ENCODE data around the gene ABCF3.

ABCF3 gene

DNA sequence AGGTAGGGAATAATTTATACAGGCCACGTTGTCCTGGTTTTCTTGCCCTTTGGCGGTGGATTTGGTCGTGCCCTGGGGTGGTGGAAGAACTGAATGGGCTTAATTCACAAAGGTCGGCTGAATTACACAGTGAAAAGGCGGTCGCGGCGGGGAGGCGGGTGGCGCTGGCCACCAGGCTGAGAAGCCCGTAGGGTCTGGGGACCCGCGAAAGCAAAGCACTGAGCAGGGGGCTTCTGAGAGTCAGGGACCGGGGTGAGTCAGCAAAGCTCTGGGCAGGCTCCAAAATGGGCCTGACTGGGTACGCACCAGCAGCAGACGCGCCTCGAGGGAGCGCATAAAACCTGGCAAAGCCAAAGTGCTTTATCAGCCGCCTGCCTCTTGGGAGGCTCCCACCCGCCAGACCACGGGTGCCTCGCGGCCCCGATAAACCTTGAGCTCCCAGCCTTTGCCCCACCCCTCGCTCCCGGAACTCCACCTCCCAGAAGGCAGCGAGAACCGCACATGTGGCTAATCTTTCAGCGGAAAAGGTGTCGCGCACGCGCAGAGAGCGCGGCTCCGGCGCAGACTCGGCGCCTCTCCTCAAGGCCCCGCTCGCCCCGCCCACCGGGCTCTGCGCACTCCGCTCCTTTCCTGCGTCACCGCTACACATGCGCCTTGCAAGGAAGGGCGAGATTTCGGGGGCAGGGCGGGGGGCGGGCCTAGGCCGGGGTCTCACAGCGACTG is 377 bp upstream of the ABCF3 start:
- peak; percentile 98 to 99 for DNase-seq (ENCODE audit: low read depth in 1 of 2, low spot score in 1 of 2)

DNA sequence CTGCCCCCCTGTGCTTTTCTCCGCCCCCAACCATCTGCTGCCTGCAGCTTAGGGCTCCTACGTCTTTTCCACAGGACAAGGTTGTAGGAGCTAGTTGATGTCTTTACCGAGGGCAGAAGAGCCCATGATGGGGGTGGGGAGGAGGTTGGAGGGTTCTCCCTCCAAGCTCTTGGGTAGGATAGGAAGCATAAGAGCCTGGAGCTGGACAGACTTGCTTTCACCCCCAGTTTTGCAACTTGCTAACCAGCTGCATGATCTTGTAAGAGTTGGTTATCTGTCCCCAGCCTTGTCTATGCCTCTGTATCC is 856 bp downstream of the ABCF3 start:
- DNase-seq (ENCODE audit: low read depth in 1 of 2, low spot score in 1 of 2) = no peak

DNA sequence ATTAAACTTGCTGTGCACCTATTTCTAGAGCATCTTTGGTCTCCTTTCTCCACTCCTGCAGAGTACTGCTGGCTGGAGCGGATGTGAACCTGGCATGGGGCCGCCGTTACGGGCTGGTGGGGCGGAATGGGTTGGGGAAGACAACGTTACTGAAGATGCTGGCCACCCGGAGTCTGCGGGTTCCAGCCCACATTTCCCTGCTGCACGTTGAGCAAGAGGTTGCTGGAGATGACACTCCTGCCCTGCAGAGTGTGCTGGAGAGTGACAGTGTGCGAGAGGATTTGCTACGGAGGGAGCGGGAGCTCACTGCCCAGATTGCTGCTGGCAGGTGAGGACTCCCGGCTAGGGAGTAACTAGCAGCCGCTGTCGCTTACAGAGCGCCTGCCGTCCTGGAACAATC is 2.1 kb downstream of the ABCF3 start:
- no peak for DNase-seq (ENCODE audit: low read depth in 1 of 2, low spot score in 1 of 2)

DNA sequence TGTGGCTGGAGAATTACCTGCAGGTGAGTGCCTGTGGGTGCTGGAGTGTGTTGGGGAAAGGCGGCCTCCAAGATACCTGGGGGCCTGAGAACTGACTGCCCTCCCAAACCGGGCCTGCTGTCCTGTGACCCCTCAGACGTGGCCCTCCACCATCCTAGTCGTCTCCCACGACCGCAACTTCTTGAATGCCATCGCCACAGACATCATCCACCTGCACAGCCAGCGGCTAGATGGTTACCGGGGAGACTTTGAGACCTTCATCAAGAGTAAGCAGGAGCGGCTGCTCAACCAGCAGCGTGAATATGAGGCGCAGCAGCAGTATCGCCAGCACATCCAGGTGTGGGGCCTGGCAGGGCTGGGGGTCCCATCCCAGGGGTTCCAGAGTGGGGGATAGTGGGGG is 3.4 kb downstream of the ABCF3 start:
- DNase-seq (ENCODE audit: low read depth in 1 of 2, low spot score in 1 of 2) = no peak

DNA sequence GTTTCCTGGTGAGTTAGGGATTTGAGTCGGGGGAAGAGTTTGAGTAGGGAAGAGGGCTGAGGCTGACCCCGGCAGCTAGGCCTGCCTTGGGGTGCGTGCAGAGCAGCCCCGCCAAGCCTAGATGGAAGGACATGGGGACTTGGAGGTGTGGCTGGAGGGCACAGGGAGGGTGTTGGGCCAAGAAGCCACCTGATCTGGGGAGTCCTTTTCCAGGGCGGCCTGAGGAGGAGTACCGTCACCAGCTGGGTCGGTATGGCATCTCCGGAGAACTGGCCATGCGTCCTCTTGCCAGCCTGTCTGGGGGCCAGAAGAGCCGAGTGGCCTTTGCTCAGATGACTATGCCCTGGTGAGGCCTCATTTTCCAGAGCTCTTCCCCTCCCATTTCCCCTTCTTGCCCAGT is 6.9 kb downstream of the ABCF3 start:
- no peak for DNase-seq (ENCODE audit: low read depth in 1 of 2, low spot score in 1 of 2)

DNA sequence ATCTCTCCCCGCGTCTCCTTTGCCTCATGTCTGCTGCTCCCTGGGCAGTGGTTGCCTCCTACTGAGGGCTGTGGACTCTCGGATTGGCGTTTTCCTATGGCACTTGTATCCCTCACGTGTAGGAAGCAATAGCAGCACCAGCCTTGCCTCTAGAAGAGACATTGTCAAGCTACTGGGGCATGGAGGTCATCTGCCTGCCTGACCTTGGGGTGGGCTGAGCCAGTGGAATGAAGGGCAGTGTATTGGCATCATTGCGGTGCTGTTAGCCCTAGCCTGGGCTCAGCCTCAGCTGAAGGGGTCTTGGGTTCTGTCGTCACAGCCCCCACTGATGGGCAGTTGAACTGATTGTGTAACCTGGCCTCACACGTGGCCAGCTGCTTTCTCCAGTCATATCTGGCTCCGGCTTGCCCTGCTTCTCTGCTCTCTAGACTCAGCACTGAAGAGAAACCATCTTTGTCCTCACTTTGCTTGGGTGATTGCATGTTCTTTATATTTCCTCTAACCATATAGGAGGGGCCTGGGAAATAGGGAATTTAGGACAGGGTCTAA is 8.1 kb downstream of the ABCF3 start:
- DNase-seq (ENCODE audit: low read depth in 1 of 2, low spot score in 1 of 2) = no peak

DNA sequence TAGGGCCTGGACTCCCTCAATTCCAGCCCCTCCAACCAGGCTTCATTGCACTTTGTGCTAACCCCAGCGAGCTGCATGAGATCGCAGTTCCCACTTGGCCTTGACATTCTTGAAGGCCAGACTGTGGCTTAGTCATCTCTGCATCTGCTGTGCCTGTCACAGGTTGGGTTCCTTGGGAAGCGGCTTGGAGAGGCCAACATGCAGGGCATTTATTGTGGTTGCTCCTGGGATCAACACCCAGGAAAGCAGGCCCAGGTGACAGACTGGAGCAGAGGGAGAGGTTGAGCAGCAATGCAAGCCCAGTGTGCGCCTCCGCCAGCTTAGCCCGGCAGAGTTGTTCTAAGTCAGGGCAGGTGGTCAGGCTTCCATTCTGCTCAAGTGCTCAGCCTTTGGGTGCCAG is 10.5 kb downstream of the ABCF3 start:
- no peak for DNase-seq (ENCODE audit: low read depth in 1 of 2, low spot score in 1 of 2)

DNA sequence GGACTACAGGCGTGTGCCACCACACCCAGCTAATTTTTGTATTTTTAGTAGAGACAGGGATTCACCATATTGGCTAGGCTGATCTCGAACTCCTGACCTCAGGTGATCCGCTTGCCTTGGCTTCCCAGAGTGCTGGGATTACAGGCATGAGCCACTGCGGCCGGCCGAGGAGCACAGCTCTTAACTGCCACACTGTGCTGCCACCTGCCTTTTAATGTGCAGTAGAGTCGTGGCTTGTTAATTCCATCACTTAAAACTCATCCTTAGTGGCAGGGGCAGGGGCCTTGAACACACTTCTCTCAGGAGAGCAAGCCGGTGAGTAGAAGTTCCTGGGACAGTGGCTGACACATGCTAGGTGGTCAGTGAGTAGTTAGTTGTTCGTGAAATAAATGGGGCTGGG is 12.5 kb downstream of the ABCF3 start:
- no peak for DNase-seq (ENCODE audit: low read depth in 1 of 2, low spot score in 1 of 2)

DNA sequence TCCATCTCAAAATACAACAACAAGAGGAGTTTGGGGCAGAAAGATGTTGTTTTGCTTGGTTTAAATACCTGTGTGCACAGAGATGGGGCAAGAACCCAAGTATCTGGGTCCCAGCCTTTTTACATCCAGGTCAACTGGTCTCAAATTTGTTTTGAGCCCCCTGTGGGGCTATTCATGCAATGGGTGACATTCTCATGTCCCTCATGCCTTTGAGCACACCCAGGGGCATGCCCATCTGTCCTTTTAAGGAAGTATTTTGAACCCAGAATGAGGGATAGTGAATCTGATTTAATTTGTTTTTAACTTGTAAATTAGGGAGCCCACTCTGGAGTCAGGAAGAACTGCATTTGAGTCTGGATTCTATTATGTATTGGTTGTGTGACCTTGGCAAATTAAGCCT is 14.8 kb downstream of the ABCF3 start:
- no peak for DNase-seq (ENCODE audit: low read depth in 1 of 2, low spot score in 1 of 2)

DNA sequence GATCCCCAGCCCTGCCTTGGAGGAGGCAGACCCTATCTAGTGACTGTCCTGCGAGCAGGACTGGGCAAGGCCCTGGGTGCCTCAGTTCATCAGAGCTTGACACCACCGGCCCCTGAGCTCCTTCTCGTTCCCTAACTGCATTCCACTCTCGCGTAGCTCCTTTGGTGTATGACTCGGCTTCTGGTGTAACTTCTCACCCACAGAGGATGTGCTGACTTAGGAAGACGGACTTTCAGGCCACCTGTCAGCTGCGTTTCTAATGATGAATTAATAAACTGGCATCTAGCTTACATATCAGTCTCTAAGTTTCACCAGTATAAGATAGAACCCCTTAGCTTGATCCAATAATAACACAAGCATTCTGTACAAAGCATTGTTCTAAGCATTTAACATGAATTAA is 17.5 kb downstream of the ABCF3 start:
- DNase-seq (ENCODE audit: low read depth in 1 of 2, low spot score in 1 of 2) = no peak

DNA sequence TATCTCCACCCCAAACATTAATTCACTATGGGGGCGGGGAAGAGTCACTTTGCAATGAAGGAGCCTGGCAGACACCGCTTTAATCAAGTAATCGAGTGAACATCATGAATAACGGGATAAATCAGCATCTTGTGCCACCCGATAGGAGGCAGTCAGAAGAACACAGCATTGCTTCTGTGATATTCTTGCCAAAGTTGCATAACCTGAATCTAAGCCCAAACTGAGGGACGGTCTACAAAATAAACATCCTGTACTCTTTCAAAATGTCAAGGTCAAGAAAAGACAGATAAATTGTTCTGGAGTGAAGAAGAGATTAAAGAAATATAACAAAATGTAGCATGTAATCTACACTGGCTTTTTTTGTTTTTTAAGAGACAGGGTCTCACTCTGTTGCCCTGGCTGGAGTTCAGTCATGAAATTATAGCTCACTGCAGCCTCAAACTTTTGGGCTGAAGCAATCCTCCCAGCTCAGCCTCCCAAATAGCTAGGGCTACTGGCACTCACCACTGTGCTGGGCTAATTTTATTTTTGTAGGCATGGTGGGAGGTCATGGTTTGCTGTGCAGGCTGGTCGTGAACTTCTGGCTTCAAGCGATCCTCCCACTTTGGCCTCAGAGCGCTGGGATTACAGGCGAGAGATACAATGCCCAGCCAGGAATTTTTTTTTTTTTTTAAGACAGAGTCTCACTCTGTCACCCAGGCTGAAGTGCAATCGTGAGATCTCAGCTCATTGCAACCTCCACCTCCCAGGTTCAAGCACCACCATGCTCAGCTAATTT is 23.3 kb downstream of the ABCF3 start:
- no peak for DNase-seq (ENCODE audit: low read depth in 1 of 2, low spot score in 1 of 2)

DNA sequence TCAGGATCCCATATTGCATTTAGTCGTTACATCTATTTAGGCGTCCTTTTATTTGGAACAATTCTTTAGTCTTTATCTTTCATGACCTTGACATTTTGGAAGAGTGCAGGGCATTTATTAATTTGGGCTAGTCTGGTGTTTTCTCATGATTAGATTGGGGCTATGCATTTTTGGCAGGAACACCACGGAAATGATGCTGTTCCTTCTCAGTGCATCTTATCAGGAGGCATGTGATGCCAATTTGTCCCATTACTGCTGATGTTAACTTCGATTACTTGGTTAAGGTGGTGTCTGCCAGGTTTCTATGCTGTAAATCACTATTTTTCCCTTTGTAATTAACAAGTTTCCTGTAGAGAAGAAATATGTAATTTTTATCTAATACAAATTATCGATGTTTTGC is 25.3 kb downstream of the ABCF3 start:
- DNase-seq (ENCODE audit: low read depth in 1 of 2, low spot score in 1 of 2) = no peak

DNA sequence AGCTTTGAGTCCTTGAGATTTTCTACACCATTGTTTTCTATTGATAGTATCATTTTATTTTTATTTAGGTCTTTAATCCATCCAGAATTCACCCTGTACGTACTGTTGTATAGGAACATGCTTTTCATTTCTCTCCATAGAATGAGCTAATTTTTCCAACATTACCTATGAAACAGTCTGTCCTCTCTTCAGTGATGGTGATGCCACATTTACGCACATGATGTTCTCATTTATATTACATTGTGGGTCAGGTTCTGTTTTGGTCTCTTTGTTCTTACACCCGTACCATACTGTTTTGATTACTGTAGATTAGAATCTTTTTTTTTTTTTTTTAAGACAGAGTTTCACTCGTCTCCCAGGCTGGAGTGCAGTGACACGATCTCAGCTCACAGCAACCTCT is 25.7 kb downstream of the ABCF3 start:
- DNase-seq (ENCODE audit: low read depth in 1 of 2, low spot score in 1 of 2) = no peak

DNA sequence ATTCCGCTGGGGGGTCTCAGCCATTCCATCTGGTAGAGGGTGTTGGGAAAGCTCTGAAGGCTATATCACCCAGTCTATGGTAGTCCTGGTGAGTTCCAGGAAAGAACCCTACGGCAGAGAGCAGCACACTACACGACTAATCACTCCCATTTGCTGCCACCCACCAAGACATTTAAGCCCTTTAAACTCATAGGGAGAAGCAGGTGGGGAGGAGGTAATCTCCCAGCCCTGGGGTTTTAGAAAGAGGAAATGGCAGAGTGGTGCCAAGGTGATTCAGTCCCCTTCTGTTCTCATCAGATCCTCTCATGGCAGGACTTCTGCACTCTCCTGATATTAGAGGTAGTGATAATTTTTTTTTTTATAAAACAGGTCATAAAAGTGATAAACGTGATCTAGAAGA is 32.8 kb downstream of the ABCF3 start:
- DNase-seq (ENCODE audit: low read depth in 1 of 2, low spot score in 1 of 2) = no peak

DNA sequence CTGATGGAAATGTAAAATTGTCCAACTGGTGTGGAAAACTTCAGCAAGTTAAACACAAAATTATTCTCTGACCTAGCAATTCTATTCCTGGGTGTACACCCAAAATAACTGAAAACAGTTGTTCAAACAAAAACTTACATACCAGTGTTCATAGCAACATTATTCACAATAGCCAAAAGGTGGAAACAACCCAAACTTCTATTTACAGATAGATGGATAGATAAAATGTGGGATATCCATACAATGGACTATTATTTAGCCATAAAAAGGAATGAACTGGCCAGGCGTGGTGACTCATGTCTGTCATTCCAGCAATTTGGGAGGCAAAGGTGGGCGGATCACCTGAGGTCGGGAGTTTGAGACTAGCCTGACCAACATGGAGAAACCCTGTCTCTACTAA is 36.5 kb downstream of the ABCF3 start:
- DNase-seq (ENCODE audit: low read depth in 1 of 2, low spot score in 1 of 2) = no peak

DNA sequence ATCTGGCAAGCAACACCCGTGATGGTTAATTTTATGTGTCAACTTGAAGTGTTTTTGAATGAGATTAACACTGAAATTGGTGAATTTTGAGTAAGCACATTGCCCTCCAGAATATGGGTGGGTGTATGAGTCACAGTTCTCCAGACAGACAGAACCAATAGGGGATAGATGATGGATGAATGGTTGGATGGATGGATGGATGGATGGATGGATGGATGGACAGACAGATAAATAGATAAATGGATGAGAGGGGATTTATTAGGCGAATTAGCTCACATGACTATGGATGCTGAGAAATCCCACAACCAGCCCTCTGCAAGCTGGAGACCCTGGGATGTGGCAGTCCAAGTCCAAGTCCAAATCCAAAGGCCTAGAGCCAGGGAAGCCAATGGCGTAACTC is 37.9 kb downstream of the ABCF3 start:
- DNase-seq (ENCODE audit: low read depth in 1 of 2, low spot score in 1 of 2) = no peak

DNA sequence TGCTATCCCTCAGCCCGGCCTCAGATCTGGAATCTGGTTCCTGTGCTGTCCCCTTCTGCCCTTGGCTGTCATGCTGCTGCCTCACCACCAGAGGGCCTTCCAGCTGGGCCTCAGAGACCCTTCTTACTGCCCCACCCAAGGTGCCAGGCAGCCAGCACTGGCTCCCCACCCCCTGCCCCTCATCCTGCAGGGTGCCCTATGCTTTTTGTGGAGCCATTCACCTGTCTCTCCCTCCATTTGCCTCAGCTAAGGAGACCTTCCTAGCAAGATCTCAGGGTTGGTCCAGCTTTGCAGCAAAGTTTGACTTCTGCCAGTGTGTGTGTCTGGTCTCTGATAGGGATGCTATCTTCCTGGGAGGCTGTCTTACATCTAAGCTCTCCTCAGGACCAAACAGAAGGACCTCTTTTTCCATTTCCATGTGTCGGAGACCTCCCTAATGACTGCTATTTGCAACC is 41.5 kb downstream of the ABCF3 start:
- DNase-seq (ENCODE audit: low read depth in 1 of 2, low spot score in 1 of 2) = peak in 1 of 2 donors; percentile 35

DNA sequence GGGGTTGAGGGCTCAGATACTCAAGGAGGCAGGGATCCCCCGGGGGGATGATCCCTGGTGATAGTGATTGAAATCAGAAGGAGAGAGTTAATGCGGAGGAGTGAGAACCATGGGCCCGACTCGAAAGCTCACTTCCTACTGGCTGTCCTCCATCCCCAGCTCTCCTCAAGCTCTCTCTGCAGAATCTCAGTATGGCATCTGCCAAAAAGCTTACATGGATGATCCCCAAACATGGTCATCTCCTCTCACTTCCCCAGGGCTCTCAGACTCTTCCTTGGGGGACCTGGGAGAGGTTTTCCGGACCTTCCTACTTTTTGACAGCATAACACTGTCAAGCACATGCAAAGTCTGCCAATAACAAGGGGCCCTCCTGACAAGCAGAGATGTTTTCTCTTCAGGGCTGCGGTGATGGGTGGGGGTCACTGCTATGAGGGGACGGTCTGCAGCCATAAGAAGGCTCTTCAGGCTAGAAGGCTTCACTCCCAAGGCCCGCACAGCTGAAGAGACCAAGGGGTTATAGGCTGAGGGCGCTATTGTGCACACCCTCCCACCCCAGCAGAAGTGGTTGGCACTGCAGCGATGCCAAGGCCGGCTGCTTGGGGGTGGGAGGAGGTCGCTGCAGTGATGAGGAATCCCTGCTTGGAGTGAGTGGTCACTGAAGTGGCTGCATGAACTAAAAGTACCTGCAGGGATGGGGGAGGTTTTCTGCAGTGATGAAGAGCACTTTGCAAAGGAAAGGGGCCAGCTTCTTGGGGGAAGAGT is 42.6 kb downstream of the ABCF3 start:
- DNase-seq (ENCODE audit: low read depth in 1 of 2, low spot score in 1 of 2) = no peak

DNA sequence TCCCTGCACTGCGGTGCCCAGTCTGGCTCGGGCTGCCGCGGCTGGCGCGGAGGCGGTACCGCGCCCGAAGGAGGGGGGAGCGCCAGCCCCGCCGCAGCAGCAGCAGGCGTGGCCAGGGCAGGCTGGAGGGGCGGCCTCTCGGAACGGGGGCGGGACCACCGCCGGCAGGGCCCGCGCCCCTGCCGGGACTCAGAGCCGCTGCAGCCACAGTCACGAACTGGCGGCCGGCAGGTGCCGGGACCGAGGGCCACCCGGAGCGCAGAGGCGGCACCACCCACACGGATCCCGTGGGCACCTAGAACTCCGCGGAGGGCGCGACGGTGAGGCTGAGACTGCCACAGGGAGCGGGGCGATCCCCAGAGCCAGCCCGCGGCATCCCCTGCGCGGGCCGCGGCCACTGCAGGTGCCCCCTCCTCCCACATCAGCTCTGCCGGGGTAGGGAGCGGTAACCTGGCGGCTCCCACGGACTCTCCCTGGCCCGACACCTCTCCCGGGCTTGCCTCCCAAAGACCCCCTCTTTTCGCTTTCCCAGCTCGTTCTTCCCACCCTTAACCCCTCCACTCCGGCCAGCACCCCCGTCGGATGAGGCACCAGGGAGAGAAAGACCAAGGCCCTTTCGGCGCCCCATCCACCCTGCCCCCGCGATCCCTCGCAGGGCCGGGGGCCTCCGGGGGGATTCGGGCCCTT is 43.5 kb downstream of the ABCF3 start, which contains the start of gene VWA5B2:
VWA5B2 (plus strand) TSS at position 192 of the 687 bp plus-strand sequence. CDS start 944 bp downstream, outside the sequence.
- peak; percentile 37 to 64 for DNase-seq (ENCODE audit: low read depth in 1 of 2, low spot score in 1 of 2)

DNA sequence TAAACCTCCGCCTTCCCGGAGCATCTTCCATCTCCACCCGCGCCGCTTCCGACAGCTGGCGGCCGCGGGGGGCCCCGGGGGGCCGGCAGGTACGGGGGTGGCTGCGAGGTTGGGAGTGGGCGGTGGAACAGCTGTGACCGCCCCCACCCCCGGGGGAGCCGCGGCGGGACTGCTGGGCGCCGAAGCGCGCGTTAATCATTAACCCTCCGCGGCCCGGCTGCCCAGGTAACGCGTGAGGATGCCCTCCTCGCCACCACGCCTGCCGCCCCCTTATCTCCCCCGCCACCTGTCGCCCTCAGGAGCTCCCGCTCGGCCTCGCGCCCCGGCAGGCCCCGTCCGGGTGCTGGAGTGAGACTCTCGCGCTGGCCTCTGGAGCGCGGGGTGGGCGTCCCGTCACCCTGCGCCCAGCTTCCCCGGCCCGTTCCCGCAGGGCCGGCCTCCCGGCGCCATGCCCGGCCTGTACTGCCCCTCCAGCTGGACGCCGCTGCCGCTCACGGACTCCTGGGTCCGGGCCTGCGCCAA is 44.1 kb downstream of the ABCF3 start:
- no peak for DNase-seq (ENCODE audit: low read depth in 1 of 2, low spot score in 1 of 2)

All from activated T-helper 1 cell treated with anti-CD3 and anti-CD28 coated beads, Interleukin-2, amount 50 U/mL, for 16 hours (primary cell).